ENCODE results near the gene WIPF3.

DNA sequence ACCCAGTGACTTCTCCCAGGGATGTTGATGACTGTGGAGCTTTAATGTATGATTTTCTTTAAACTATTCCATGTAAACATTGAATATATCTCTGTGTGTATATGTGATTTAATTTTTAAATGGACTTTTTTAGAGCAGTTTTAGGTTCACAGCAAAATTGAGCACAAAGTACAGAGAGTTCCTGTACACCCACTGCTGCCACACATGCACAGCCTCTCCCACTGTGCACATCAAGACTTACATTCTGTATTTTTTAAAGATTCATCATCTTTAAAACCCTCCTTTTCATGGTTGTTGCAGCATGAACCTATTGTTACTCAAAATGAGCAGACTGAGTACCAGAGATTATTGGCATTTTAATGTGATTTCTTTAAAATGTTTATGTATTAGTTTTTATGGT, 51.3 kb downstream of the WIPF3 start:
- TF ChIP-seq, protein P1, sequence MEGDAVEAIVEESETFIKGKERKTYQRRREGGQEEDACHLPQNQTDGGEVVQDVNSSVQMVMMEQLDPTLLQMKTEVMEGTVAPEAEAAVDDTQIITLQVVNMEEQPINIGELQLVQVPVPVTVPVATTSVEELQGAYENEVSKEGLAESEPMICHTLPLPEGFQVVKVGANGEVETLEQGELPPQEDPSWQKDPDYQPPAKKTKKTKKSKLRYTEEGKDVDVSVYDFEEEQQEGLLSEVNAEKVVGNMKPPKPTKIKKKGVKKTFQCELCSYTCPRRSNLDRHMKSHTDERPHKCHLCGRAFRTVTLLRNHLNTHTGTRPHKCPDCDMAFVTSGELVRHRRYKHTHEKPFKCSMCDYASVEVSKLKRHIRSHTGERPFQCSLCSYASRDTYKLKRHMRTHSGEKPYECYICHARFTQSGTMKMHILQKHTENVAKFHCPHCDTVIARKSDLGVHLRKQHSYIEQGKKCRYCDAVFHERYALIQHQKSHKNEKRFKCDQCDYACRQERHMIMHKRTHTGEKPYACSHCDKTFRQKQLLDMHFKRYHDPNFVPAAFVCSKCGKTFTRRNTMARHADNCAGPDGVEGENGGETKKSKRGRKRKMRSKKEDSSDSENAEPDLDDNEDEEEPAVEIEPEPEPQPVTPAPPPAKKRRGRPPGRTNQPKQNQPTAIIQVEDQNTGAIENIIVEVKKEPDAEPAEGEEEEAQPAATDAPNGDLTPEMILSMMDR (IDR thresholded peaks at IDR 0.05; ENCODE audit: insufficient read depth, low read length), result no peak
- TF ChIP-seq, protein P2, sequence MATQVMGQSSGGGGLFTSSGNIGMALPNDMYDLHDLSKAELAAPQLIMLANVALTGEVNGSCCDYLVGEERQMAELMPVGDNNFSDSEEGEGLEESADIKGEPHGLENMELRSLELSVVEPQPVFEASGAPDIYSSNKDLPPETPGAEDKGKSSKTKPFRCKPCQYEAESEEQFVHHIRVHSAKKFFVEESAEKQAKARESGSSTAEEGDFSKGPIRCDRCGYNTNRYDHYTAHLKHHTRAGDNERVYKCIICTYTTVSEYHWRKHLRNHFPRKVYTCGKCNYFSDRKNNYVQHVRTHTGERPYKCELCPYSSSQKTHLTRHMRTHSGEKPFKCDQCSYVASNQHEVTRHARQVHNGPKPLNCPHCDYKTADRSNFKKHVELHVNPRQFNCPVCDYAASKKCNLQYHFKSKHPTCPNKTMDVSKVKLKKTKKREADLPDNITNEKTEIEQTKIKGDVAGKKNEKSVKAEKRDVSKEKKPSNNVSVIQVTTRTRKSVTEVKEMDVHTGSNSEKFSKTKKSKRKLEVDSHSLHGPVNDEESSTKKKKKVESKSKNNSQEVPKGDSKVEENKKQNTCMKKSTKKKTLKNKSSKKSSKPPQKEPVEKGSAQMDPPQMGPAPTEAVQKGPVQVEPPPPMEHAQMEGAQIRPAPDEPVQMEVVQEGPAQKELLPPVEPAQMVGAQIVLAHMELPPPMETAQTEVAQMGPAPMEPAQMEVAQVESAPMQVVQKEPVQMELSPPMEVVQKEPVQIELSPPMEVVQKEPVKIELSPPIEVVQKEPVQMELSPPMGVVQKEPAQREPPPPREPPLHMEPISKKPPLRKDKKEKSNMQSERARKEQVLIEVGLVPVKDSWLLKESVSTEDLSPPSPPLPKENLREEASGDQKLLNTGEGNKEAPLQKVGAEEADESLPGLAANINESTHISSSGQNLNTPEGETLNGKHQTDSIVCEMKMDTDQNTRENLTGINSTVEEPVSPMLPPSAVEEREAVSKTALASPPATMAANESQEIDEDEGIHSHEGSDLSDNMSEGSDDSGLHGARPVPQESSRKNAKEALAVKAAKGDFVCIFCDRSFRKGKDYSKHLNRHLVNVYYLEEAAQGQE (IDR thresholded peaks at IDR 0.05; ENCODE audit: insufficient replicate concordance, low read depth), result no peak

Measured in HL-60 (cell line).